Measurements from ENCODE around the gene PDLIM5. TPM values are rescaled to one million over a fixed set of nuclear protein-coding genes. Genes with fewer than 3 reads are reported as not detected.

Gene PDLIM5
- total and polyA plus RNA-seq, 5 experiments from 2014 or later: 29.1 to 46.3 (median 33.6) TPM

DNA sequence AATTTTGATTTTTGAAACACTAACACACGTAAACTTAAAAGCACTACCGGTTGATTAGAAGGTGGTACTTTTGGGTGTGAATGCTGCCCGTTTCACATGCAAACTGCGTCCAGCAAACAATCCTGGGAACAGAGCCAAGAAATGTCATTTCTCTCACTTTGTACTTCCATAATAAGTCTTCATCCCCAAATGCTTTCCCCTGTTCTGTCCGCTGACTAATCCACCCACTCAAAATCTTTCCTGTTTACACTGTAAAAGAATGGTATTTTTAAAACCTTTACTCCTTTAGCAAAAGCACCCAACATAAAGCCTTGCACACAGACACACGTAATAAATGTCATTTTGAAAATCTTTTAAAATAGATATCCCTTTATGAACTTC is 39.1 kb upstream of the PDLIM5 start:
- H3K4me3 Mint-ChIP-seq: no peak overlapping the region
- POLR2A ChIA-PET: no interaction called here
- peaks cover 7 to 21% (median 13%) of the 10 kb centered on the region in 5 donors for H3K27me3 Mint-ChIP-seq
- ATAC-seq: no peak
- no peak overlapping the region for H3K27ac Mint-ChIP-seq
- no peak for DNase-seq
- H3K9me3 Mint-ChIP-seq: peaks cover 0 to 13% (median 2%) of the 10 kb centered on the region in 9 donors
- peaks cover 0 to 4% (median 0%) of the 10 kb centered on the region in 4 donors for H3K4me1 Mint-ChIP-seq
- H3K36me3 Mint-ChIP-seq: peaks cover 0 to 8% (median 5%) of the 10 kb centered on the region in 3 donors

DNA sequence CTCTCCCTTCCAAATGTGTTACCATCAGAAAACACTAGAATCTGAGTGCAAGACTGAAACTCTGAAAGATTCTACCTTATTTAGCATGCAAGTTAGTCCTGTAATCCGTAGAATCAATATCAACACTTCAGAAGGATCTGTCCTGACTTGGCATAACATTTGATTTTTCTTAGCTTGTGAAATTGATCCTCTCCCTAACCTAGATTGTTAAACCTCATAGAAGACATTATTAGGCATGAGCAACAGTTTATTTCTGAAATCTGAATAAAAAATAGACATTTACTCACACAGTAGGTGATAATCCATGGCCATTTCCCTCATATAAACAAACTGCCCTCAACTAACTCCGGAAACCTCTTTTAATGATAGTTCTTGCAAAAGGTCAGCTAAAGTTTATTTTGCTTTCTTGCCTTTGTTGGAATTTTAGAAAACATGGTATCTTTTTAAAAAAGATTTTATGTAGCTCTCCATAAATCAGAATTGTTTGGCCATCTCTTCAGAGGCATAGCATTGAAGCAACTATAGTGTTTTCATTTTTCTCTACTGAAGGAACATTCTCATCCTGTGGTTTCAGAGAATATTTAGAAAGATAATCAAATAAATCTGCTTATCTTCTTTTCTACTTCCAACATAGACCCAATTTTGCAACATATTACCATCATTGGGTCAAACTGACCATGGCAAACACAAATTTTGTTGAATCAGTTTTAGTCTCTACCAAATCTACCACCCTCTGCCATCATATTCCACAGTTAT is 38.5 kb upstream of the PDLIM5 start:
- H3K27me3 Mint-ChIP-seq: peaks cover 7 to 21% (median 11%) of the 10 kb centered on the region in 5 donors
- ATAC-seq (no peak), DNase-seq (no peak)
- H3K9me3 Mint-ChIP-seq: peaks cover 0 to 13% (median 2%) of the 10 kb centered on the region in 9 donors
- POLR2A ChIA-PET: no interaction called here
- peaks cover 0 to 4% (median 0%) of the 10 kb centered on the region in 4 donors for H3K4me1 Mint-ChIP-seq
- no peak overlapping the region for H3K4me3 Mint-ChIP-seq
- no peak overlapping the region for H3K27ac Mint-ChIP-seq
- peaks cover 0 to 8% (median 5%) of the 10 kb centered on the region in 3 donors for H3K36me3 Mint-ChIP-seq

- POLR2A ChIA-PET: no interaction called here
- no peak for ATAC-seq
These were observed 36.8 kb upstream of the PDLIM5 start for GRCh38 chr4:94414907-94415306.

DNA sequence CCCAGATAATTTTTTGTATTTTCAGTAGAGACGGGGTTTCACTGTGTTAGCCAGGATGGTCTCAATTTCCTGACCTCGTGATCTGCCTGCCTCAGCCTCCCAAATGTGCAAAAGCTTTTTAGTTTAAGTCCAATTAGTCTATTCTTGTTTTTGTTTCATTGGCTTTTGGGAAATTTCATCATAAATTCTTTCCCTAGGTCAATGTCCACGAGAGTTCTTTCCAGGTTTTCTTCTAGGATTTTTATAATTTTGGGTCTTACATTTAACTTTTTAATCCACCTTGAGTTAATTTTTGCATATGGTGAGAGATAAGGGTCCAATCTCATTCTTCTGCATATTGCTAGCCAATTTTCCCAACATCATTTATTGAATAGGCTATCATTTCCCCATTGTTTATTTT is 36.3 kb upstream of the PDLIM5 start:
- H3K36me3 Mint-ChIP-seq: peaks cover 0 to 8% (median 5%) of the 10 kb centered on the region in 3 donors
- H3K4me3 Mint-ChIP-seq: no peak overlapping the region
- H3K9me3 Mint-ChIP-seq: peaks cover 0 to 13% (median 2%) of the 10 kb centered on the region in 9 donors
- H3K27ac Mint-ChIP-seq: no peak overlapping the region
- H3K27me3 Mint-ChIP-seq: peaks cover 7 to 21% (median 12%) of the 10 kb centered on the region in 5 donors
- DNase-seq: no peak
- POLR2A ChIA-PET: no interaction called here
- no peak for ATAC-seq
- peaks cover 0 to 4% (median 0%) of the 10 kb centered on the region in 4 donors for H3K4me1 Mint-ChIP-seq

More at GRCh38 chr4:94414907-94415306, 36.8 kb upstream of the PDLIM5 start:
- Mint-ChIP-seq H3K9me3 (peaks cover 0 to 13% (median 2%) of the 10 kb centered on the region in 9 donors), H3K4me1 (peaks cover 0 to 4% (median 0%) of the 10 kb centered on the region in 4 donors), H3K27me3 (peaks cover 7 to 21% (median 12%) of the 10 kb centered on the region in 5 donors), H3K36me3 (peaks cover 0 to 8% (median 5%) of the 10 kb centered on the region in 3 donors), H3K27ac (no peak overlapping the region), H3K4me3 (no peak overlapping the region)
- no peak for DNase-seq

DNA sequence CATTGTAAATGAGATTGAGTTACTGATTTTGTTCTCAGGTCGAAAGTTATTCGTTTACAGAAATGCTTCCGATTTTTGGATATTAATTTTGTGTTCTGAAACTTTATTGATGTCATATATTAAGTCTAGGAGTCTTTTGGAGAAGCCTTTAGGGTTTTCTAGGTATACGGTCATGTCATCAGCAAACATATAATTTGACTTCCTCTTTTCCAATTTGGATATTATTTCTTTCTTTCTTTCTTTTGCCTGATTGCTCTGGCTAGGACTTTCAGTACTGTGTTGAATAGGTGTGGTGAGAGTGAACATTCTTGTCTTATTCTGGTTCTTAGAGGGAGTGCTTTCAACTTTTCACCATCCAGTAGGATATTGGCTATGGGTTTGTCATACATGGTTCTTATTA is 35.4 kb upstream of the PDLIM5 start:
- H3K4me1 Mint-ChIP-seq: no peaks in the 10 kb centered on the region
- H3K9me3 Mint-ChIP-seq: peaks cover 0 to 13% (median 2%) of the 10 kb centered on the region in 9 donors
- H3K27ac Mint-ChIP-seq: peak overlapping the region in 1 of 10 donors; percentile 16
- H3K4me3 Mint-ChIP-seq: no peak overlapping the region
- POLR2A ChIA-PET: no interaction called here
- ATAC-seq: no peak
- DNase-seq: no peak
- peaks cover 0 to 8% (median 5%) of the 10 kb centered on the region in 3 donors for H3K36me3 Mint-ChIP-seq
- H3K27me3 Mint-ChIP-seq: peaks cover 7 to 17% (median 12%) of the 10 kb centered on the region in 5 donors

DNA sequence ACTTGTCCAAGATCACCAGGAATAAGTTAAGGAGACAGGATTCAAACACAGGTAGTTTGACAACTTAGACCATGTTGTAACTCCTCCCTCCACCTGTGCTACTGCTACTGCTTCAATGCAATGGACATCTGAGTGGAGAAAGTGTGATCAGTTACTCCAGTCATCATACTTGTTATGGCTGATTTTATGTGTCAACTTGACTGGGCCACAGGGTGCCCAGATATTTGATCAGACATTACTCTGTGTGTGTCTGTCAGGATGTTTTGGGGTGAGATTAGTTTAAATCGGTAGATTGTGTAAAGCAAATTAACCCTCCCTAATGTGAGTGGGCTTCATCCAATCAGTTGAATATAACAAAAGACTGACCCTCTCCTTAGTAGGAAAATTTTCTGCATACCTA is 34.8 kb upstream of the PDLIM5 start:
- POLR2A ChIA-PET: no interaction called here
- Mint-ChIP-seq H3K27me3 (peaks cover 7 to 17% (median 12%) of the 10 kb centered on the region in 5 donors), H3K9me3 (peaks cover 0 to 13% (median 2%) of the 10 kb centered on the region in 9 donors), H3K4me1 (no peaks in the 10 kb centered on the region), H3K27ac (no peak overlapping the region), H3K36me3 (peaks cover 0 to 8% (median 5%) of the 10 kb centered on the region in 3 donors), H3K4me3 (no peak overlapping the region)
- no peak for DNase-seq
- no peak for ATAC-seq

DNA sequence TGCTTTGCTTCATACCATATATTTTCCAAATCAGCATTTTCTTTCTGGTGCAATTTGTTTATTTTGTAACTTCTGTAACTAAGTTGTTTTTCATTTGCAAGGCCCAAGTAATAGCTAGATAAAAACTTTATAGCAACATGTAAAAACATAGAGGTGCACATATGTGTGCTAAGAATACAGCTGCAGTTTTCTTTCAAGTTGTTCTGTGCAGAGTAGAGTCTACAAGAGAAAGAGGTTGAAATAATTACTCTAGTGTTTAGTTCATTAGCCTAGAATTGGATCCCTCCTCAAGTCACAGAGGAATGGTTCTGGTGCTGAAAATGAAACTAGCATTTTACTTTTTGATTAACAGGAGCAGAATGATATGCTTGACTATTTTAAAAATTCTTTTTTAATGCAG is 32.2 kb upstream of the PDLIM5 start:
- no peak overlapping the region for H3K4me3 Mint-ChIP-seq
- ATAC-seq: no peak

DNA sequence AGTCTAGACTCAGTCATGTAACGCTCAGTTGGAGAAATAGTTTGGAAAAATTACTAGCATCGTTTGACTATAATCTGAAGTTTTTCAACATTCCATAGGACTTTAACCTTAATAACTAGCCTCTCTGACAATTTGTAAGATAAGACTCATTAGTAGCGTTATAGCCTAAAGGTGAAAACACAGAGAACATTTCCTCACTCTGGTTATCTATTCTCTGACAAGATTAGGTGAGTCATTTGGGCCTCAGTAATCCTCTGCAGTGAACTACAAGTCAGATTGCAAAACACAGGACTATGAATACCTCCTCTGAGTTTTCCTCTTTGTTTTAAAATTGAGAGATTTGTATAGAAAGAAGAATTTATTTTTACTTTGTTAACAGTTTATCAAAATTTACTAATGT is 31.8 kb upstream of the PDLIM5 start:
- DNase-seq (no peak), ATAC-seq (no peak)
- Mint-ChIP-seq H3K9me3 (peaks cover 0 to 26% (median 11%) of the 10 kb centered on the region in 9 donors), H3K36me3 (peaks cover 0 to 29% (median 11%) of the 10 kb centered on the region in 3 donors), H3K27ac (no peak overlapping the region), H3K4me1 (no peaks in the 10 kb centered on the region), H3K4me3 (no peak overlapping the region), H3K27me3 (peaks cover 7 to 22% (median 8%) of the 10 kb centered on the region in 5 donors)
- POLR2A ChIA-PET: no interaction called here

More for the DNA sequence above, 32.2 kb upstream of the PDLIM5 start:
- POLR2A ChIA-PET: no interaction called here
- peaks cover 7 to 22% (median 8%) of the 10 kb centered on the region in 5 donors for H3K27me3 Mint-ChIP-seq
- no peaks in the 10 kb centered on the region for H3K4me1 Mint-ChIP-seq
- DNase-seq: no peak
- no peak overlapping the region for H3K27ac Mint-ChIP-seq
- peaks cover 0 to 25% (median 11%) of the 10 kb centered on the region in 3 donors for H3K36me3 Mint-ChIP-seq
- H3K9me3 Mint-ChIP-seq: peaks cover 0 to 22% (median 11%) of the 10 kb centered on the region in 9 donors

DNA sequence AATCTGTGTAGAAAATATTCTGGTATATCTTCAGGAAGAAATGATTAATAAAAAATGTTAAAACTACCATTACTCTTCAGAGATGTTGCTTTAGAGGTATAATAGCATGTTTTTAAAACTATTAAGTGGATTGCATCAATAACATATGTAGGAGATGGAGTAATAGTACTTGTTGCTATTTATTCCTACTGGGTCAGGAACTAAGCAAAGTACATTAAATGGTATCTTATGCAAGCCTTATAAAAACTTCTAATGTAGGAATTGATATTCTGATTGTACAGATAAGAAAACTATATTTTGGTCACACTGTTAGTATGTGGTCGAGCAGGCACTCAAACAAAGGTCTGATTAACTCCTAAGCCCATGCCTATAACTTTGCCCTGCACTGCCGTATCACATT is 31.4 kb upstream of the PDLIM5 start:
- H3K27ac Mint-ChIP-seq: no peak overlapping the region
- peaks cover 0 to 30% (median 12%) of the 10 kb centered on the region in 9 donors for H3K9me3 Mint-ChIP-seq
- DNase-seq (no peak), ATAC-seq (no peak)
- peaks cover 7 to 22% (median 8%) of the 10 kb centered on the region in 5 donors for H3K27me3 Mint-ChIP-seq
- no peaks in the 10 kb centered on the region for H3K4me1 Mint-ChIP-seq
- no peak overlapping the region for H3K4me3 Mint-ChIP-seq
- POLR2A ChIA-PET: no interaction called here
- peaks cover 0 to 33% (median 12%) of the 10 kb centered on the region in 3 donors for H3K36me3 Mint-ChIP-seq

DNA sequence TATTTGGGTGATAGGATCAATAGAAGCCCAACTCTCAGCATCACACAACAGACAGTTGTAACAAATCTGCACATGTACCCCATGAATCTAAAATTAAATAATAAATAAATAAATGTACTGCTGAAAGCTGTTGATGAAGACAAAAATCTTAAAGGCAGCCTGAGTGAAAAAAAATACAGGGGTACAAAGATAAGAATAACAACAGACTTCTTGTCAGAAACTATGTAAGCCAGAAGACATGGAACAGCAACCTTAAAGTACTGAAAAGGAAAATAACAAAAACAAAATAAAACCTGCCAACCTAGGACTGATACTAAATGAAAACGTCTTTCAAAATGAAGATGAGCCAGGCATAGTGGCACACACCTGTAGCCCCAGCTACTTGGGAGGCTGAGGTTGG is 25.0 kb upstream of the PDLIM5 start:
- POLR2A ChIA-PET: no interaction called here
- Mint-ChIP-seq H3K27me3 (peaks cover 0 to 14% (median 2%) of the 10 kb centered on the region in 5 donors), H3K4me3 (no peak overlapping the region)

DNA sequence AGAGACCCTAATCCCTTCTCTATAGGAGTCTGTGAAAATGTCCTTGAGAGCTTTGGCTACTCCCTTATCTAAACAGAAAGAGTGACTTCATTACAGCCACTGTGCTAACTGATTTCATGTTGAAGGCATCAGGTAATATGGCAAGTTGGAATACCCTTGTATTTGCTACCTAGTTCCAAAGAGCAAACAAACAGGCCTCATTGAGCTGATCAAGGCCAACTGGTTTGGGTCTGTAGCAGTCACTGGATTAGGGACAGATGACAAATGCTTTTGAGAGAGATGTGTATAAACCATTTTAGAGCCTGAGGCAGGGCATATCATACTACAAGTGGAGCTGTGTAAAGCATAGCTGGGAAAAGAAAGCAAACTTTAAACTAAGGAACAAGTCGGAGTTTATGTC is 22.9 kb upstream of the PDLIM5 start:
- H3K4me1 Mint-ChIP-seq: no peaks in the 10 kb centered on the region
- DNase-seq (no peak), ATAC-seq (no peak)
- peaks cover 0 to 34% (median 9%) of the 10 kb centered on the region in 9 donors for H3K9me3 Mint-ChIP-seq
- H3K4me3 Mint-ChIP-seq: no peak overlapping the region
- H3K27ac Mint-ChIP-seq: no peak overlapping the region
- peaks cover 0 to 24% (median 5%) of the 10 kb centered on the region in 3 donors for H3K36me3 Mint-ChIP-seq
- H3K27me3 Mint-ChIP-seq: no peaks in the 10 kb centered on the region
- POLR2A ChIA-PET: no interaction called here

More for the DNA sequence above, 25.0 kb upstream of the PDLIM5 start:
- H3K4me1 Mint-ChIP-seq: no peaks in the 10 kb centered on the region
- peaks cover 0 to 36% (median 11%) of the 10 kb centered on the region in 3 donors for H3K36me3 Mint-ChIP-seq
- no peak for DNase-seq
- peaks cover 0 to 41% (median 12%) of the 10 kb centered on the region in 9 donors for H3K9me3 Mint-ChIP-seq
- no peak for ATAC-seq
- H3K27ac Mint-ChIP-seq: no peak overlapping the region

- peaks cover 0 to 23% (median 9%) of the 10 kb centered on the region in 9 donors for H3K9me3 Mint-ChIP-seq
- ATAC-seq (no peak), DNase-seq (no peak)
- H3K36me3 Mint-ChIP-seq: peaks cover 0 to 9% (median 5%) of the 10 kb centered on the region in 3 donors
- peaks cover 0 to 4% (median 0%) of the 10 kb centered on the region in 5 donors for H3K27me3 Mint-ChIP-seq
- POLR2A ChIA-PET: no interaction called here
- no peak overlapping the region for H3K4me3 Mint-ChIP-seq
- H3K27ac Mint-ChIP-seq: no peak overlapping the region
- no peaks in the 10 kb centered on the region for H3K4me1 Mint-ChIP-seq
These were observed 21.3 kb upstream of the PDLIM5 start for GRCh38 chr4:94430406-94430805.

- Mint-ChIP-seq H3K27ac (no peak overlapping the region), H3K36me3 (peaks cover 0 to 7% (median 2%) of the 10 kb centered on the region in 3 donors), H3K4me3 (no peak overlapping the region), H3K27me3 (peaks cover 0 to 4% (median 0%) of the 10 kb centered on the region in 5 donors), H3K4me1 (no peaks in the 10 kb centered on the region), H3K9me3 (peaks cover 0 to 13% (median 9%) of the 10 kb centered on the region in 9 donors)
- POLR2A ChIA-PET: no interaction called here
- DNase-seq (no peak), ATAC-seq (no peak)
These were observed 20.4 kb upstream of the PDLIM5 start for GRCh38 chr4:94431388-94431787.
